SK-N-SH (cell line): ENCODE measurements around the gene DSE. TPM values are rescaled to one million over a fixed set of nuclear protein-coding genes. Genes with fewer than 3 reads are reported as not detected.

Experiments used
- CTCF ChIA-PET: fragments of 300-600, 350-600 bp; formaldehyde crosslinking; extraction: SDS; loops from one replicate; lab custom pipeline; 2021; lab: Yijun Ruan, JAX
- POLR2A ChIA-PET: fragments of 350-600 bp; sonication (Branson Sonifier 250); formaldehyde crosslinking; extraction: SDS; loops from one replicate; lab custom pipeline; 2020; ENCODE audit warnings: antibody characterized with exemption, inconsistent platforms; lab: Yijun Ruan, JAX
- DNase-seq: peaks from one replicate; pipeline ENCODE4 v3.0.0; 2012
- H2AFZ ChIP-seq: fragments of 200-600 bp; sonication (generic); 2 replicates; pipeline ENCODE4 v1.8.1; 2016; ENCODE audit warnings: antibody characterized with exemption, mild to moderate bottlenecking, low read depth
- H3F3A ChIP-seq: fragments of 200-600 bp; sonication (generic); replicated peaks from 2 replicates; pipeline ENCODE3; 2016; ENCODE audit warnings: antibody characterized with exemption, mild to moderate bottlenecking; ENCODE audit not compliant: insufficient read depth
- H3K27ac ChIP-seq, 2 experiments: fragments of 200-500 bp in 1 of 2; fragments of 200-600 bp in 1 of 2; sonication (Bioruptor generic) in 1 of 2; sonication (generic), shearing (Covaris generic) in 1 of 2; 2 replicates each; pipeline versions ENCODE4 v1.5.1 to v1.6.1; 2014 to 2016; ENCODE audit warnings: low read depth in 2 of 2, inconsistent platforms in 1 of 2, low read length in 1 of 2, mild to moderate bottlenecking in 1 of 2, mixed read lengths in 1 of 2
- H3K27me3 ChIP-seq: fragments of 200-600 bp; sonication (generic), shearing (Covaris generic); 2 replicates; pipeline ENCODE4 v1.6.1; 2016; ENCODE audit warnings: mixed run types; ENCODE audit not compliant: insufficient read depth
- H3K36me3 ChIP-seq, 2 experiments: fragments of 200-500 bp in 1 of 2; fragments of 200-600 bp in 1 of 2; sonication (Bioruptor generic) in 1 of 2; sonication (generic) in 1 of 2; replicated peaks in 1 of 2; 2 replicates each; pipeline versions ENCODE3 to v1.5.1; 2014 to 2016; ENCODE audit warnings: low read length in 1 of 2, mild to moderate bottlenecking in 1 of 2; ENCODE audit not compliant: insufficient read depth in 2 of 2, control insufficient read depth in 1 of 2
- H3K4me1 ChIP-seq, 2 experiments: fragments of 200-500 bp in 1 of 2; fragments of 200-600 bp in 1 of 2; sonication (Bioruptor generic) in 1 of 2; sonication (generic), shearing (Covaris generic) in 1 of 2; 2 replicates each; pipeline versions ENCODE4 v1.5.1 to v1.6.1; 2014 to 2016; ENCODE audit warnings: low read depth in 1 of 2, low read length in 1 of 2, mixed run types in 1 of 2; ENCODE audit not compliant: insufficient read depth in 2 of 2, control insufficient read depth in 1 of 2
- H3K4me2 ChIP-seq: fragments of 200-600 bp; sonication (generic), shearing (Covaris generic); 2 replicates; pipeline ENCODE4 v1.6.1; 2017; ENCODE audit warnings: mixed run types
- H3K4me3 ChIP-seq, 2 experiments: fragments of 200-500 bp in 1 of 2; fragments of 200-600 bp in 1 of 2; sonication (Bioruptor generic) in 1 of 2; sonication (generic), shearing (Covaris generic) in 1 of 2; 2 replicates each; pipeline versions ENCODE4 v1.5.1 to v1.8.1; 2014 to 2016; ENCODE audit warnings: low read depth in 2 of 2, inconsistent platforms in 1 of 2, low read length in 1 of 2, mild to moderate bottlenecking in 1 of 2, mixed read lengths in 1 of 2, moderate library complexity in 1 of 2
- H3K79me2 ChIP-seq: fragments of 200-600 bp; sonication (generic); 2 replicates; pipeline ENCODE4 v1.8.1; 2017; ENCODE audit warnings: mild to moderate bottlenecking; ENCODE audit not compliant: insufficient read depth
- H3K9ac ChIP-seq: fragments of 200-600 bp; sonication (generic); 2 replicates; pipeline ENCODE4 v1.6.1; 2017; ENCODE audit warnings: mixed run types
- H3K9me2 ChIP-seq: fragments of 200-600 bp; sonication (generic); 2 replicates; pipeline ENCODE4 v1.6.1; 2017; ENCODE audit warnings: mixed run types
- H3K9me3 ChIP-seq: fragments of 200-600 bp; sonication (generic); 2 replicates; pipeline ENCODE4 v1.6.1; 2017; ENCODE audit warnings: mixed run types, mild to moderate bottlenecking, moderate library complexity
- H4K20me1 ChIP-seq: fragments of 200-600 bp; sonication (generic); 2 replicates; pipeline ENCODE4 v1.6.1; 2017; ENCODE audit warnings: mild to moderate bottlenecking, mixed run types; ENCODE audit not compliant: insufficient read depth
- CHD2 ChIP-seq: fragments of 150-350 bp; IDR thresholded peaks from 2 replicates; pipeline ENCODE4 v1.6.1; 2018; ENCODE audit warnings: low read length; ENCODE audit not compliant: partially characterized antibody
- EZH2phosphoT487 ChIP-seq: fragments of 200-600 bp; sonication (generic); IDR thresholded peaks from 2 replicates; pipeline ENCODE4 v1.6.1; 2017; ENCODE audit warnings: low read depth, mixed run types, mild to moderate bottlenecking, antibody characterized with exemption, moderate library complexity, borderline replicate concordance
- FOSL2 ChIP-seq: IDR thresholded peaks from 2 replicates; pipeline ENCODE4 v1.4.0; 2012; ENCODE audit warnings: low read depth, mild to moderate bottlenecking, moderate library complexity, borderline replicate concordance
- FOXM1 ChIP-seq: IDR thresholded peaks from 2 replicates; pipeline ENCODE4 v1.4.0; 2012; ENCODE audit warnings: low read depth, mild to moderate bottlenecking
- GABPA ChIP-seq: IDR thresholded peaks from 2 replicates; pipeline ENCODE4 v1.4.0; 2012; ENCODE audit warnings: low read depth, mild to moderate bottlenecking
- GATA2 ChIP-seq: sonication (generic); formaldehyde crosslinking; IDR thresholded peaks from 2 replicates; pipeline ENCODE4 v1.5.0; 2020; ENCODE audit warnings: mild to moderate bottlenecking, missing genetic modification reagents
- JUND ChIP-seq: IDR thresholded peaks from 2 replicates; pipeline ENCODE4 v1.4.0; 2012
- MEF2A ChIP-seq: IDR thresholded peaks from 2 replicates; pipeline ENCODE4 v1.4.0; 2012; ENCODE audit warnings: low read depth, borderline replicate concordance
- NFIC ChIP-seq: IDR thresholded peaks from 2 replicates; pipeline ENCODE4 v1.4.0; 2012; ENCODE audit warnings: borderline replicate concordance
- PBX3 ChIP-seq: IDR thresholded peaks from 2 replicates; pipeline ENCODE4; 2012
- POLR2AphosphoS5 ChIP-seq: IDR thresholded peaks from 2 replicates; pipeline ENCODE4 v1.6.1; 2012; ENCODE audit warnings: low read depth, low read length
- RAD21 ChIP-seq: IDR thresholded peaks from 2 replicates; pipeline ENCODE4 v1.6.1; 2012; ENCODE audit warnings: mild to moderate bottlenecking, low read length
- RCOR1 ChIP-seq: fragments of 150-350 bp; IDR thresholded peaks from 2 replicates; pipeline ENCODE4 v1.6.1; 2017; ENCODE audit warnings: antibody characterized with exemption, low read length
- SIN3A ChIP-seq: IDR thresholded peaks from 2 replicates; pipeline ENCODE4 v1.6.1; 2012; ENCODE audit warnings: low read depth, mild to moderate bottlenecking, low read length, moderate library complexity, borderline replicate concordance
- SMC3 ChIP-seq: IDR thresholded peaks from 2 replicates; pipeline ENCODE4 v1.6.1; 2012; ENCODE audit warnings: low read depth, low read length, improper control_type of control experiment
- TAF1 ChIP-seq: IDR thresholded peaks from 2 replicates; pipeline ENCODE4 v1.6.1; 2012; ENCODE audit warnings: low read depth, mild to moderate bottlenecking, low read length, moderate library complexity, borderline replicate concordance
- YY1 ChIP-seq: IDR thresholded peaks from 2 replicates; pipeline ENCODE4 v1.4.0; 2012; ENCODE audit warnings: low read depth, mild to moderate bottlenecking
- ZBTB33 ChIP-seq: IDR thresholded peaks from 2 replicates; pipeline ENCODE4 v1.4.0; 2012; ENCODE audit warnings: low read depth, borderline replicate concordance
- WGBS: methylation state at CpG from one replicate; pipeline ENCODE4 v1.1.6; 2017; ENCODE audit warnings: low lambda C conversion rate; 5-methylcytosine and 5-hydroxymethylcytosine counted together
- polyA plus RNA-seq, 3 experiments: library from polyadenylated mRNA; depleted of rRNA; stranded (reverse); fragments of >200 nt; gene quantifications; 2 replicates each; pipeline ENCODE4 v1.2.3, GENCODE V29; 2012
- TF ChIP-seq, protein P1 (sequence below): IDR thresholded peaks from 2 replicates; pipeline ENCODE4 v1.4.0; 2012; ENCODE audit warnings: low read depth
- TF ChIP-seq, protein P2 (sequence below): fragments of 150-350 bp; IDR thresholded peaks from 2 replicates; pipeline ENCODE4 v1.6.1; 2017; ENCODE audit warnings: antibody characterized with exemption, low read length, low read depth, borderline replicate concordance

DSE gene
- polyA plus RNA-seq, 1 of the 3 experiments (the other 2 are of a cell fraction): 12.7 TPM

DNA sequence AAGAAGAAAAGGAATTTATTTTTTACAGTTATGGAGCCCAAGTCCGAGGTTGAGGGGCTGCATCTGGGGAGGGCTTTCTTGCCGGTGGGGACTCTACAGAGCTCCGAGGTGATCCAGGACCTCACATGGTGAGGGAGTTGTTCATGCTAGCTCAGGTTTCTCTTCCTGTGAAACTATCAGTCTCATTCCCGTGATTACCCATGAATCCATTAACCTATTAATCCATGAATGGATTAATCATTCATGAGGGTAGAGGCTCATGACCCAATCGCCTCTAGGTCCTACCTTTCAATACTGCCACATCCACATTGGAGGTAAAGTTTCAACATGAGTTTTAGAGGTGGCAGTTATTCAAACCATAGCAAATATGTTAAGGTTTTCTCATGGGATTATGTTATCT, 3.8 kb downstream of the DSE start:
- peaks cover 0 to 3% of the 10 kb centered on the region in 2 experiments for H3K36me3 ChIP-seq
- H4K20me1 ChIP-seq: no peaks in the 10 kb centered on the region
- no peaks in the 10 kb centered on the region for H3K9me3 ChIP-seq
- no peak overlapping the region for H3K27ac ChIP-seq
- no peak overlapping the region for H3K9ac ChIP-seq
- H3K79me2 ChIP-seq: peaks cover 60% of the 10 kb centered on the region
- H3K9me2 ChIP-seq: no peaks in the 10 kb centered on the region
- no peak overlapping the region for H2AFZ ChIP-seq
- 95% methylated on average over 5 of the region's 5 CpGs for WGBS
- peaks cover 6% of the 10 kb centered on the region for H3F3A ChIP-seq
- no peaks in the 10 kb centered on the region for H3K27me3 ChIP-seq
- no peak overlapping the region for H3K4me2 ChIP-seq
- DNase-seq: no peak
- H3K4me3 ChIP-seq: no peak overlapping the region
- peaks cover 0 to 2% of the 10 kb centered on the region in 2 experiments; a peak in 2 of 4 replicates for H3K4me1 ChIP-seq
- TF ChIP-seq SMC3: no peak
- TF ChIP-seq RCOR1: no peak
- TF ChIP-seq, protein P1, sequence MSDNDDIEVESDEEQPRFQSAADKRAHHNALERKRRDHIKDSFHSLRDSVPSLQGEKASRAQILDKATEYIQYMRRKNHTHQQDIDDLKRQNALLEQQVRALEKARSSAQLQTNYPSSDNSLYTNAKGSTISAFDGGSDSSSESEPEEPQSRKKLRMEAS: no peak
- no peak for TF ChIP-seq FOSL2
- no peak for TF ChIP-seq MEF2A
- TF ChIP-seq ZBTB33: no peak
- no peak for TF ChIP-seq RAD21
- no peak for TF ChIP-seq TAF1
- TF ChIP-seq SIN3A: no peak
- no peak for TF ChIP-seq GABPA
- no peak for TF ChIP-seq PBX3
- no peak for TF ChIP-seq YY1
- no peak for TF ChIP-seq FOXM1
- no peak for TF ChIP-seq EZH2phosphoT487
- TF ChIP-seq GATA2 (CRISPR knock-in tag): no peak
- no peak for TF ChIP-seq NFIC
- TF ChIP-seq JUND: no peak
- TF ChIP-seq POLR2AphosphoS5: no peak
- TF ChIP-seq, protein P2, sequence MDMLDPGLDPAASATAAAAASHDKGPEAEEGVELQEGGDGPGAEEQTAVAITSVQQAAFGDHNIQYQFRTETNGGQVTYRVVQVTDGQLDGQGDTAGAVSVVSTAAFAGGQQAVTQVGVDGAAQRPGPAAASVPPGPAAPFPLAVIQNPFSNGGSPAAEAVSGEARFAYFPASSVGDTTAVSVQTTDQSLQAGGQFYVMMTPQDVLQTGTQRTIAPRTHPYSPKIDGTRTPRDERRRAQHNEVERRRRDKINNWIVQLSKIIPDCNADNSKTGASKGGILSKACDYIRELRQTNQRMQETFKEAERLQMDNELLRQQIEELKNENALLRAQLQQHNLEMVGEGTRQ: no peak
- no peak for TF ChIP-seq CHD2
- CTCF ChIA-PET: interaction anchor here (1.5 kb wide), 1 partner anchor 27 kb away, joined by 3 read pairs; no protein-coding TSS in a partner anchor
- POLR2A ChIA-PET: no interaction called here
